ENCODE data around the gene GNAQ. TPM values are rescaled to one million over a fixed set of nuclear protein-coding genes. Genes with fewer than 3 reads are reported as not detected.

Gene GNAQ
- total and polyA plus RNA-seq, 2 experiments from 2014 or later: 21.1 to 43.1 TPM

GRCh38 chr9:78026947-78027346, 4.7 kb downstream of the GNAQ start:
- no peak overlapping the region for H3K4me3 ChIP-seq
- H3K27ac Mint-ChIP-seq: no peak overlapping the region
- no peak for ATAC-seq
- no peaks in the 10 kb centered on the region for H3K36me3 ChIP-seq (ENCODE audit: insufficient read depth)
- H3K9me3 Mint-ChIP-seq: no peaks in the 10 kb centered on the region; the same call in 2 of the 3 replicates
- TF ChIP-seq EZH2phosphoT487 (IDR thresholded peaks at IDR 0.05; ENCODE audit: unreplicated experiment) (no peak), ETS1 (IDR thresholded peaks at IDR 0.05) (no peak), REST (IDR thresholded peaks at IDR 0.05; ENCODE audit: unreplicated experiment) (no peak), NANOG (IDR thresholded peaks at IDR 0.05; ENCODE audit: borderline replicate concordance) (no peak), CTCF (conservative IDR thresholded peaks at IDR 0.05; ENCODE audit: low read depth in 2 of 2) (no peak), STAT1 (IDR thresholded peaks at IDR 0.05; ENCODE audit: unreplicated experiment) (no peak), CREB1 (CRISPR knock-in tag; IDR thresholded peaks at IDR 0.05; ENCODE audit: low read depth) (no peak), ZNF114 (CRISPR knock-in tag; IDR thresholded peaks at IDR 0.05) (no peak)
- peaks cover 69% of the 10 kb centered on the region for H3K4me1 ChIP-seq (ENCODE audit: insufficient read depth)
- no peaks in the 10 kb centered on the region for H3K36me3 Mint-ChIP-seq (ENCODE audit: low read depth)
- H3K79me2 ChIP-seq (replicated peaks; ENCODE audit: insufficient read depth): peaks cover 88% of the 10 kb centered on the region
- no peaks in the 10 kb centered on the region for H3F3A ChIP-seq (replicated peaks; ENCODE audit: low read depth)
- H2AFZ ChIP-seq: no peak overlapping the region
- H3K9me2 ChIP-seq (ENCODE audit: insufficient read depth): no peaks in the 10 kb centered on the region
- DNase-seq (ENCODE audit: low spot score): no peak
- no peak overlapping the region for H3K4me2 ChIP-seq
- H3K4me1 Mint-ChIP-seq: peaks cover 63% of the 10 kb centered on the region
- H4K20me1 ChIP-seq (replicated peaks; ENCODE audit: insufficient read depth): peaks cover 8% of the 10 kb centered on the region
- no peak overlapping the region for H3K4me3 Mint-ChIP-seq
- H3K27ac ChIP-seq (ENCODE audit: low read depth): no peak overlapping the region
- no peaks in the 10 kb centered on the region for H3K27me3 ChIP-seq (ENCODE audit: insufficient read depth)
- peaks cover 5% of the 10 kb centered on the region for H3K27me3 Mint-ChIP-seq (ENCODE audit: insufficient read depth, low read depth, poor library complexity)

GRCh38 chr9:78026416-78026815, 5.2 kb downstream of the GNAQ start:
- peaks cover 69% of the 10 kb centered on the region for H3K4me1 Mint-ChIP-seq
- H3K4me3 Mint-ChIP-seq: no peak overlapping the region
- Histone ChIP-seq H3K79me2 (replicated peaks; ENCODE audit: insufficient read depth) (peaks cover 93% of the 10 kb centered on the region), H3K27ac (ENCODE audit: low read depth) (no peak overlapping the region), H3K4me3 (no peak overlapping the region), H3K27me3 (ENCODE audit: insufficient read depth) (no peaks in the 10 kb centered on the region), H2AFZ (no peak overlapping the region), H4K20me1 (replicated peaks; ENCODE audit: insufficient read depth) (peaks cover 8% of the 10 kb centered on the region), H3F3A (replicated peaks; ENCODE audit: low read depth) (no peaks in the 10 kb centered on the region), H3K4me2 (no peak overlapping the region), H3K4me1 (ENCODE audit: insufficient read depth) (peaks cover 75% of the 10 kb centered on the region), H3K36me3 (ENCODE audit: insufficient read depth) (no peaks in the 10 kb centered on the region), H3K9me2 (ENCODE audit: insufficient read depth) (no peaks in the 10 kb centered on the region)
- no peaks in the 10 kb centered on the region for H3K36me3 Mint-ChIP-seq (ENCODE audit: low read depth)
- no peaks in the 10 kb centered on the region; the same call in 2 of the 3 replicates for H3K9me3 Mint-ChIP-seq
- peaks cover 5% of the 10 kb centered on the region for H3K27me3 Mint-ChIP-seq (ENCODE audit: insufficient read depth, low read depth, poor library complexity)
- no peak for ATAC-seq
- H3K27ac Mint-ChIP-seq: no peak overlapping the region
- no peak for DNase-seq (ENCODE audit: low spot score)
- TF ChIP-seq CREB1 (CRISPR knock-in tag; IDR thresholded peaks at IDR 0.05; ENCODE audit: low read depth) (no peak), REST (IDR thresholded peaks at IDR 0.05; ENCODE audit: unreplicated experiment) (no peak), ETS1 (IDR thresholded peaks at IDR 0.05) (no peak), POLR2AphosphoS5 (IDR thresholded peaks at IDR 0.05; ENCODE audit: low read depth) (no peak), JUNB (IDR thresholded peaks at IDR 0.05; ENCODE audit: unreplicated experiment) (no peak), CTCF (conservative IDR thresholded peaks at IDR 0.05; ENCODE audit: low read depth in 2 of 2) (no peak)
